Mucosa of stomach (tissue), 1 donor: ENCODE data around the gene DSCAML1.

Experiments used
- H3K27me3 ChIP-seq: one replicate; pipeline ENCODE4 v1.7.0; 2013; ENCODE audit warnings: mild to moderate bottlenecking, low read length; ENCODE audit not compliant: control insufficient read depth, insufficient read depth
- H3K36me3 ChIP-seq: one replicate; pipeline ENCODE4 v1.7.0; 2013; ENCODE audit warnings: low read length; ENCODE audit not compliant: control insufficient read depth, insufficient read depth
- H3K4me1 ChIP-seq: one replicate; pipeline ENCODE4 v1.7.0; 2013; ENCODE audit warnings: mild to moderate bottlenecking, low read length; ENCODE audit not compliant: control insufficient read depth, insufficient read depth
- H3K4me3 ChIP-seq: one replicate; pipeline ENCODE4 v1.7.0; 2013; ENCODE audit warnings: low read length
- H3K9ac ChIP-seq: one replicate; pipeline ENCODE4 v1.7.0; 2013; ENCODE audit warnings: mild to moderate bottlenecking, low read length, moderate library complexity
- H3K9me3 ChIP-seq: one replicate; pipeline ENCODE4 v1.7.0; 2013; ENCODE audit warnings: mild to moderate bottlenecking, low read length, moderate library complexity; ENCODE audit not compliant: control insufficient read depth
- donor health status: Pancreatic carcinoma.

DSCAML1 gene, protein sequence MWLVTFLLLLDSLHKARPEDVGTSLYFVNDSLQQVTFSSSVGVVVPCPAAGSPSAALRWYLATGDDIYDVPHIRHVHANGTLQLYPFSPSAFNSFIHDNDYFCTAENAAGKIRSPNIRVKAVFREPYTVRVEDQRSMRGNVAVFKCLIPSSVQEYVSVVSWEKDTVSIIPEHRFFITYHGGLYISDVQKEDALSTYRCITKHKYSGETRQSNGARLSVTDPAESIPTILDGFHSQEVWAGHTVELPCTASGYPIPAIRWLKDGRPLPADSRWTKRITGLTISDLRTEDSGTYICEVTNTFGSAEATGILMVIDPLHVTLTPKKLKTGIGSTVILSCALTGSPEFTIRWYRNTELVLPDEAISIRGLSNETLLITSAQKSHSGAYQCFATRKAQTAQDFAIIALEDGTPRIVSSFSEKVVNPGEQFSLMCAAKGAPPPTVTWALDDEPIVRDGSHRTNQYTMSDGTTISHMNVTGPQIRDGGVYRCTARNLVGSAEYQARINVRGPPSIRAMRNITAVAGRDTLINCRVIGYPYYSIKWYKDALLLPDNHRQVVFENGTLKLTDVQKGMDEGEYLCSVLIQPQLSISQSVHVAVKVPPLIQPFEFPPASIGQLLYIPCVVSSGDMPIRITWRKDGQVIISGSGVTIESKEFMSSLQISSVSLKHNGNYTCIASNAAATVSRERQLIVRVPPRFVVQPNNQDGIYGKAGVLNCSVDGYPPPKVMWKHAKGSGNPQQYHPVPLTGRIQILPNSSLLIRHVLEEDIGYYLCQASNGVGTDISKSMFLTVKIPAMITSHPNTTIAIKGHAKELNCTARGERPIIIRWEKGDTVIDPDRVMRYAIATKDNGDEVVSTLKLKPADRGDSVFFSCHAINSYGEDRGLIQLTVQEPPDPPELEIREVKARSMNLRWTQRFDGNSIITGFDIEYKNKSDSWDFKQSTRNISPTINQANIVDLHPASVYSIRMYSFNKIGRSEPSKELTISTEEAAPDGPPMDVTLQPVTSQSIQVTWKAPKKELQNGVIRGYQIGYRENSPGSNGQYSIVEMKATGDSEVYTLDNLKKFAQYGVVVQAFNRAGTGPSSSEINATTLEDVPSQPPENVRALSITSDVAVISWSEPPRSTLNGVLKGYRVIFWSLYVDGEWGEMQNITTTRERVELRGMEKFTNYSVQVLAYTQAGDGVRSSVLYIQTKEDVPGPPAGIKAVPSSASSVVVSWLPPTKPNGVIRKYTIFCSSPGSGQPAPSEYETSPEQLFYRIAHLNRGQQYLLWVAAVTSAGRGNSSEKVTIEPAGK (N-terminal part only)

DNA sequence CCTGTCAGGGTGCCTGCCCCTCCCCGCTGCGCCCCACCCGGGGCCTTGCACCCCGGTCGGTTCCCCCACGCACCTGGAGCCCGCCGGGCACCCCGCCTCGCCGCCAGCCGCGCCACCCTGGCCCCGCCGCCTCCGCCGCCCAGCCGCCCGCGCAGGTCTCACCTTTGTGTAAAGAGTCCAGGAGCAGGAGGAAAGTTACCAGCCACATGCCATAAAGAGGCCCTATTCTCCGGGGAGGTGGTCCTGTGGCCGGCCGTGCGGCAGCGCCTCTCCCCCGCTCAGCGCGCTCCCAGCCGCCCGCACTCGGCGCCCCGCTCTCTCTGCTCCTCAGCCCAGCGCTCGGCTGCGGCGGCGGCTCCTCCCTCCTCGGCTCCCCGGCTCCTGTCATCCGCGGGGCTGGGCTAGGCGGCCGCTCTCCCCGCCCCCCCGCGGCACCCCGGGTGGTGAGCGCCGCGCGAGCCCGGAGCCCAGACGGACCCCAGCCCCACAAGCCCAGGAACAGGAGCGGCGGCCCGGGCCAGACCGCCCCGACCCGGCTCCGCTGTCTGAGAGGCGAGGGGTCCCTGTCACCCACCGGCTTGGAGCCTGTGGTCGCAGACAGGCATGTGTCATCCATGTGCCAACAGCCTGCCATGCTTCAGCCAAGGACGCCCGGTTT, at the start of gene DSCAML1:
DSCAML1 (minus strand) TSS at position 345 of the 658 bp plus-strand sequence; CDS start at position 208, 137 bp downstream.
- Histone ChIP-seq H3K4me1 (peaks cover 4% of the 10 kb centered on the region), H3K4me3 (no peak within 1 kb of the TSS), H3K27me3 (peaks cover 66% of the 10 kb centered on the region), H3K9me3 (no peaks in the 10 kb centered on the region), H3K9ac (no peak within 1 kb of the TSS), H3K36me3 (no peaks in the 10 kb centered on the region)

DNA sequence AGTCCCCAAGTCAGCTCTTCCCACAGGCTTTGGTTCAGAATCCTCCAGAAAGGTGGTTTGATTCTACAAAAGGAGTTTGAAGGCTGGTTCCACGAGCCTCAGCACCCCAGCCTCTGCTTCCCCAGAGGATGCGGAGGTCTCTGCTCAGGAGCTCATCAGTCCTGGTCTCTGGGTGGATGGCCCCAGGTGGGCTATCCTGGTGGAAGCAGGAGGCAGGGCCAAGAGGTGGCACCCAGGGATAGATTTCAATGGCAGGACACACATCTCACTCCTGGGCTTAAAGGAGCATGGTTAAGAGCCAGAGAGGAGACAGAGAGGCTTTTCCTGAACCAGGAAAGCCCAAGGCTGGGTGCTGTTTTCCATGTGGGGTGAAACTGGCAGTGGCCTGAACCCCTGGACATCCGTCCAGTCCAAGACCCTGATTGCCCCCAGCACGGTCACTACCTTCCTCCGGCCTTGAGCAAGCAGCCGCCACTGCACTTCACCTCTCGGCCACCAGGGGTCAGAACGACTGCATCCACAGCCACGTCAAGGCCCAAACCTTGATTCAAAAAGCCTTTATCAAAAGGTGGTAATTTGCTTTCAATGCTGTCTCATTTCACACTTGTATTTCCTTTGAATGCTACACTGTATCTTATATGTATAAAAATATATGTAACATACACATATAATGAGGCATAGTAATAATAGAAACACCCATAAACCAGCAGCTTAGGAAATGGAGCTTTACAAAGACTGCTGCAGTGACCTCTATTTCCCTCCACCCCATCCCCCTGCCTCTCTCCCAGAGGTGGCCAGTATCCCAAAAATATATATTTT, 46.9 kb upstream of the DSCAML1 start:
- H3K4me1 ChIP-seq: no peaks in the 10 kb centered on the region
- H3K4me3 ChIP-seq: no peak overlapping the region
- H3K9me3 ChIP-seq: no peaks in the 10 kb centered on the region
- no peaks in the 10 kb centered on the region for H3K36me3 ChIP-seq
- H3K9ac ChIP-seq: no peak overlapping the region
- no peaks in the 10 kb centered on the region for H3K27me3 ChIP-seq

DNA sequence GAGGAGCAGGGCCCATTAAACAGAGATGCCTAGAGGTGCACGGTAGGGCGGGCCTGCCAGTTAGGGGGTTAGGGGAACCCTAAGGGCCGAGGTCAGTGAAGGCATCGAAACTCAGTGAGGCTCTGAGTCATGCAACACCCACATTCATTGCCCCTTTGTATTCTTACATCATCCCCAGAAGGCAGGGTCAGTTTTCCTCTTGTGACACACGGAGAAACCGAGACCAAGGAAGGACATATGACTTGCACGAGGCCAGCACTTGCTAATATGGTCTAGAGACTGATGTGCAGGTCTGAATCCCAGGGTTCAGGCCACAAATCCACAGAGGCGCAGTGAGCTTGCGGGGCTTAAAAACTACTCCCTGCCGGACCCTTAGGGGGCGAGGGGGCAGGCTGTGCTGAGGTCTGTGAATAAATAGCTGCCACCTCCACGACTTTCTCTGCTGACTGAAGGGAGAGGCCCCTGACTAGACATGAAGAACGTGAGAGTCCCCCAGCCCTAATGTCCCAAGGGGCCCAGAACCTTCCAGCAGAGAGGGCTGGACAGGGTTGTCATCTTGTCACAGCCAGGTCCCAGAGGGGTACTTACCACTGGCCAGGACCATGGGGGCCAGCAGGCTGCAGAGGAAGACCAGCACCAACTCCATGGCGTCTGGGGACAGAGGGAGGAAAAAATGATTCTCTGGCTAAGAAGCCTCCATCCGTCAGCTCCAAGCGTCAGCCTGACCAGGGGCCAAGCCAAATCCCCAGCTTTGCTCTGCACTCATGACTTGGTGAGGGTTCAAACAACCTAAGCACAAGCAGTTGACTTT, 45.3 kb upstream of the DSCAML1 start:
- Histone ChIP-seq H3K9ac (no peak overlapping the region), H3K4me3 (no peak overlapping the region), H3K27me3 (no peaks in the 10 kb centered on the region), H3K4me1 (no peaks in the 10 kb centered on the region), H3K36me3 (no peaks in the 10 kb centered on the region), H3K9me3 (no peaks in the 10 kb centered on the region)

DNA sequence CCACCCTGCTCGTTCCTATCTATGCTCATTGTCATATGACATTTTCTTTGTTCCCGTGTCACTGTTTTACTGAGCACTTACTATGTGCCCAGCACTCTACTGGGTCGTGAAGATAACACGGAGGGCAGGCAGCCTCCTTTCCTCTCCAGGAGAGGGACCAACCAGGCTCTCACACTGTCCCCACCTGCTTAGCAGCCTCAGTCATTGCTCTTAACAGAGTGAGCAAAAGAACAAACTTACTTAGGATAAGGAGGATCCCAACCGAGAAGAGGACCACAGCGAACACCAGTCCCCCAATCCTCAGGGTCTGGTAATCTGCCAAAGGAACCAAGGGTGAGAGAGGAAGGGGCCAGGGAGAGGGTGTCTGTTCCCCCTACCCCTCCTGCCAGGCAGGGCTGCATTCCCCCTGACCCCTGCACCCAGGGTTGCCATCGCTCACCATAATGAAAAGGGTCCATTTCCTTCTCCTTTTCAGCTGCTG, 44.6 kb upstream of the DSCAML1 start:
- Histone ChIP-seq H3K36me3 (no peaks in the 10 kb centered on the region), H3K9me3 (no peaks in the 10 kb centered on the region), H3K4me1 (no peaks in the 10 kb centered on the region), H3K9ac (no peak overlapping the region), H3K4me3 (no peak overlapping the region), H3K27me3 (no peaks in the 10 kb centered on the region)

DNA sequence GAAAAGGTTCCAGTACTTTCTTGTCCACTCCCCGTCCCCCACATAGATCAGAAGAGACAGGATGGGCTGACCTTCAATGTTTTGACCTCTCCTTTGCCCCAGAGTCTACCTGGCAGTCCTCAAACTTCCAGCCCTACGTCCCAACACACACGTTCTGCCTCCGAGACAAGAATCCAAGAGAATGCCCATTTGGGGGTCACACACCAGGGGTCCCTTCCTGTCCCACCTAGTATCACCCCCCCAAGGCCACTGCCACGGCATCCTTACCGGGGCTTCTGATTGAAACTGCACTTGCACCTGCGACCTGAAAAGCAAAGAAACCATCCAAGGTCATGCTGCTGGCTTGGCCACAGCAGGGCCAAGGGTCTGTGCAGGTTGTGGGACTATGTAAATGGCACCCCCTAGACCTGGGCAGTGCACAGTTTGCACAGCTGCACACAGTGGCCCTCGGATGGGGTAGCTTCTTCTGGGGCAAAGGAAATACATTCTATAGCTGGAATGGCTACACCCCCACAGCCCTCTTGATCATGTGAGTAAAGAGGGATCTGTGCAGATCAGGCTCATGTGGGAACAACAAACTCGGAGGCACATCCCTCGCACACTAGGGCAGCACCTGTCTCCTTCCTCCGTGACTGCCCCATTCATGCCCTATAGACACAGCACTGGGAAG, 44.0 kb upstream of the DSCAML1 start:
- Histone ChIP-seq H3K9me3 (no peaks in the 10 kb centered on the region), H3K4me3 (no peak overlapping the region), H3K9ac (no peak overlapping the region), H3K36me3 (no peaks in the 10 kb centered on the region), H3K27me3 (no peaks in the 10 kb centered on the region), H3K4me1 (no peaks in the 10 kb centered on the region)

DNA sequence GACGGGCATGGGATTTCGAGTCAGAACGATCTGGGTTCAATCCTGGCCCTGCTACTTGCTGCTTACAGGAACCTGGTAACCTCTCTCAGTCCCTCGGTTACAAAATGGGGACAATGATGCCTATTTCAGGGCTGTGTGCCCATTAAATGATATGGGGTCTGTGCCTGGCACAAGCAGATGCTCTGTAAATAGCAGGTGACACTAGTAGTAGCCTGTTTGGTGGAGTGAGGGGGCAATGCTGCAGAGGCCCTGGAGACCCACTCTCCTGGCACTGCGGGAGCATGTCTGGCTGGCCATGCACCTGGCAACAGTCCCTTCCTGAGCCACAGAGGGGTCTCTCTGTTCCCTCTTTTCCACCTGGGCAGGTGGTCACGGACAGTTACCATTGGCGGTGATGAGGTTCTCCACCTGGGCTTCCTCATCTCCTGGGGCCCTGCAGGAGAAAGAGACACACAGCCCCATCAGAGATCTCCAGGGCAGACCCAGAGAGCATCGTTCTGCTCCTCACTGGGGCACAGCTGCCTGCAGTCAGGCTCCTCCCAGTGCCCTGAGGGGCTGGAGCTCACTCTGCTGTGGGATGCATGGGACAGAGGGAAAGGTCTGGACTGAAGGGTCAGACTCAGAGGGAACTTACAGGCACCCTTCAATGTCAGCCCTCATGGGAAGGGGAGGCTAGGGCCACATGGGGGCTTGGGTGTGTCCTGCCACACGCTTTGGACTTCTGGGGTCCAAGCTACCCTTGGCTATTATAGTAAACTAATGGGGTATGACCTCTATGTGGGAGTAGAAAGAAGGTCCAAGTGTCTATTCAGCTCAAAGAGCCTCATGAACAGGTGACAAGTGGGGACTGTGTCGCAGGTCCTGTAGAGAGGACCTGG, 43.2 kb upstream of the DSCAML1 start:
- Histone ChIP-seq H3K4me3 (no peak overlapping the region), H3K36me3 (no peaks in the 10 kb centered on the region), H3K9me3 (no peaks in the 10 kb centered on the region), H3K9ac (no peak overlapping the region), H3K27me3 (no peaks in the 10 kb centered on the region), H3K4me1 (no peaks in the 10 kb centered on the region)

DNA sequence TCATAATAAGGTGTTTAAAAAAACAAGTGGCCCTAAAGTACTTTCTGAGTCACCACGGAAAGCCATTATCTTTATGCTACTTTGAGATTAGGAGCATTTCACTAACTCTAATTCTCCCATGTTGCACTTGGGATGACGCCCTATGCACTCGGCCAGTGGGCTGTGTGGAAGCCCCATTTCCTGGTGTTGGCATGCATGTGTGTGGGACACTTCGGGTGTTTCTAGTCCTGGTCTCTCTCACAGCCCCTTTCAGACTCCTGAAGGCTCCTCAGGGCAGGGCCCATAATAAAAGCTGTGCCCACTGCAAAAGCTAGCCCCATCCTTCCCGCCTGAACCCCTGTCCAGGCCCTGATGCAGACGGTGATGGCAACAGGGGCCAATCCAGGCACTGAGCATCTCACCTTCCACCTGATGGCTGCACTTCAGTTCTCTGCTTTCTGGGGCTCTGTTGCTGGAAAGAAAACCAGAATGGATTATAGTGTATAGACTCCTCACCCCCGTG, 42.4 kb upstream of the DSCAML1 start:
- H3K9me3 ChIP-seq: no peaks in the 10 kb centered on the region
- H3K4me3 ChIP-seq: no peak overlapping the region
- H3K36me3 ChIP-seq: no peaks in the 10 kb centered on the region
- no peak overlapping the region for H3K9ac ChIP-seq
- no peaks in the 10 kb centered on the region for H3K27me3 ChIP-seq
- H3K4me1 ChIP-seq: no peaks in the 10 kb centered on the region

DNA sequence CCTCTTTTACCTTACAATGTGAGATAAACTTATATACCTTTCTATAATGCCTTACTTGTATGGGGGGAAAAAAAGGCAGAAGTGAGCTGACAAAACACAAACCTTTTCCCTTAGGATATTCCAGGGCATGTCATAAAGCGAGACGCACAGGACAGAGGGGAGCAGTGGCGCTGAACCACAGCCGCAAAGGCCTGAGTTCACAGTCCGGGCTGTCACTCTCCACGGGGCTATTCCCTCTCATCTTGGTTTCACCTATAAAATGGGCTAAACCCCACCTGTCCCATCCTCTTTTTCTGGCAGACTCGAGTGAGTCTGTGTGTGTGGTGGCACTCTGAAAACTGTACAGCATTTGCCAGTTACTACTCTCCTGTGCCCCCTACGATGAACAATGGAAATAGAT, 41.9 kb upstream of the DSCAML1 start:
- Histone ChIP-seq H3K9ac (no peak overlapping the region), H3K9me3 (no peaks in the 10 kb centered on the region), H3K4me3 (no peak overlapping the region), H3K4me1 (peaks cover 5% of the 10 kb centered on the region), H3K36me3 (no peaks in the 10 kb centered on the region), H3K27me3 (no peaks in the 10 kb centered on the region)

DNA sequence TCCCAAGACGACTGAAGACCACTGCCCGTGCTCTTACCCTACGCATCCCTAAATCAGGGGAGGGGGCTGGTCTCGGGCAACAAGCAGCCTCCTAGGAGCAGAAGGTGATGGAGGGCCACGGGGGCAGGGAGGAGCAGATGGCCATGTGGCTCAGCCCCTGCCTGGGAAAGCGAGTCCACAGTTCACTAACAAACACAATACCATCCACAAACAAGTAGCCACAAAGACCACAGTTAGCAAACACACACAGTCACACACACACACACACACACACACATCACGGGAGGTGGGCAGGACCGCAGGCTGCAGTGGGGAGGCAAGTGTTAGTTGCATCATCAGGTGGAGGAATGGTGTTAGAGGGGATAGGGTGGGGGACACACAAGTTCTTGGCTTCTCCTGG, 40.8 kb upstream of the DSCAML1 start:
- Histone ChIP-seq H3K36me3 (no peaks in the 10 kb centered on the region), H3K4me1 (peaks cover 16% of the 10 kb centered on the region), H3K9ac (no peak overlapping the region), H3K9me3 (no peaks in the 10 kb centered on the region), H3K27me3 (no peaks in the 10 kb centered on the region), H3K4me3 (no peak overlapping the region)
